B cell (primary cell): ENCODE results near the gene TBC1D14. TPM values are rescaled to one million over a fixed set of nuclear protein-coding genes. Genes with fewer than 3 reads are reported as not detected.
A peak's percentile ranks its signal among the peaks of the same experiment; 100 is the strongest.

Experiments
- ATAC-seq: fragments of 200-7000 bp; cut with Tn5 transposase; one replicate; pipeline ENCODE4 v1.10.0; 2021; ENCODE audit warnings: low read depth, mild to moderate bottlenecking, moderate number of reproducible peaks, moderate library complexity
- CTCF ChIA-PET: fragments of 350-600 bp; sonication (Branson Sonifier 250); formaldehyde crosslinking; loops from one replicate; lab custom pipeline; 2021; ENCODE audit warnings: antibody characterized with exemption, inconsistent platforms; lab: Charles Lee
- POLR2A ChIA-PET: fragments of 350-600 bp; sonication (Branson Sonifier 250); formaldehyde crosslinking; loops from one replicate; lab custom pipeline; 2021; ENCODE audit warnings: antibody characterized with exemption; lab: Charles Lee
- DNase-seq: peaks from one replicate; pipeline ENCODE4 v3.0.0; 2013
- H2AFZ ChIP-seq: 2 replicates; pipeline ENCODE4 v1.6.1; 2012; ENCODE audit warnings: mild to moderate bottlenecking, low read depth, low read length; ENCODE audit not compliant: insufficient read depth, poor library complexity, severe bottlenecking
- H3K27ac ChIP-seq, 2 donors: 1 replicate in 1 of 2; 2 replicates in 1 of 2; pipeline ENCODE4 v1.5.1; 2012 to 2013; ENCODE audit warnings: low read length in 2 of 2, mild to moderate bottlenecking in 2 of 2, moderate library complexity in 1 of 2
- H3K27me3 ChIP-seq, 4 experiments: fragments of 200-600 bp in 1 of 4; sonication (generic) in 1 of 4; replicated peaks in 1 of 4; 1 replicate in 2 of 4; 2 replicates in 2 of 4; pipeline versions ENCODE4 v1.6.1 to v1.7.0; 2013 to 2016; ENCODE audit warnings: low read length in 3 of 4, mild to moderate bottlenecking in 2 of 4, mixed read lengths in 1 of 4, moderate library complexity in 1 of 4; ENCODE audit not compliant: insufficient read depth in 4 of 4, control insufficient read depth in 3 of 4; ENCODE audit errors: control extremely low read depth in 1 of 4
- H3K36me3 ChIP-seq, 2 experiments: replicated peaks in 1 of 2; 1 replicate in 1 of 2; 2 replicates in 1 of 2; pipeline versions ENCODE4 v1.6.1 to v1.7.1; 2013; ENCODE audit warnings: low read length in 1 of 2; ENCODE audit not compliant: insufficient read depth in 2 of 2, control insufficient read depth in 1 of 2; ENCODE audit errors: control extremely low read depth in 1 of 2, extremely low read depth in 1 of 2
- H3K4me1 ChIP-seq, 2 donors: fragments of 200-600 bp in 1 of 2; sonication (generic) in 1 of 2; 1 replicate in 1 of 2; 2 replicates in 1 of 2; pipeline versions ENCODE4 v1.5.1 to v1.6.1; 2013 to 2017; ENCODE audit warnings: low read length in 2 of 2; ENCODE audit not compliant: control insufficient read depth in 2 of 2, insufficient read depth in 2 of 2
- H3K4me2 ChIP-seq: replicated peaks from 2 replicates; pipeline ENCODE3; 2012; ENCODE audit warnings: mild to moderate bottlenecking, low read depth, low read length; ENCODE audit not compliant: poor library complexity, severe bottlenecking
- H3K4me3 ChIP-seq, 5 experiments: fragments of 200-600 bp in 1 of 5; sonication (generic) in 1 of 5; 1 replicate in 3 of 5; 2 replicates in 2 of 5; pipeline versions ENCODE4 v1.5.1 to v1.7.0; 2011 to 2016; ENCODE audit warnings: low read length in 4 of 5, mild to moderate bottlenecking in 4 of 5, low read depth in 2 of 5, control low read depth in 1 of 5, moderate library complexity in 1 of 5; ENCODE audit not compliant: insufficient read depth in 1 of 5; ENCODE audit errors: control extremely low read depth in 1 of 5, extremely low read depth in 1 of 5
- H3K79me2 ChIP-seq: fragments of 200-600 bp; sonication (generic); one replicate; pipeline ENCODE4 v1.6.0; 2016; ENCODE audit warnings: low read length; ENCODE audit not compliant: control insufficient read depth, insufficient read depth
- H3K9ac ChIP-seq: fragments of 200-600 bp; sonication (generic); 2 replicates; pipeline ENCODE4 v1.6.1; 2017; ENCODE audit warnings: mild to moderate bottlenecking, low read length, moderate library complexity
- H3K9me3 ChIP-seq, 3 donors: one replicate each; pipeline versions ENCODE4 v1.6.1 to v1.7.1; 2013; ENCODE audit warnings: low read length in 2 of 3; ENCODE audit not compliant: control insufficient read depth in 2 of 3, insufficient read depth in 1 of 3; ENCODE audit errors: control extremely low read depth in 1 of 3
- H4K20me1 ChIP-seq: 2 replicates; pipeline ENCODE4 v1.6.0; 2012; ENCODE audit warnings: mild to moderate bottlenecking, low read length; ENCODE audit not compliant: insufficient read depth, control insufficient read depth, poor library complexity, severe bottlenecking
- H3K27ac Mint-ChIP-seq: one replicate; pipeline ENCODE4 v1.8.0; 2021; ENCODE audit warnings: mixed read lengths
- H3K27me3 Mint-ChIP-seq: one replicate; pipeline ENCODE4 v1.8.0; 2021; ENCODE audit warnings: mixed read lengths
- H3K4me1 Mint-ChIP-seq: one replicate; pipeline ENCODE4 v1.8.0; 2021; ENCODE audit warnings: mixed read lengths
- H3K4me3 Mint-ChIP-seq: one replicate; pipeline ENCODE4 v1.8.0; 2021; ENCODE audit warnings: mixed read lengths
- H3K9me3 Mint-ChIP-seq: one replicate; pipeline ENCODE4 v1.8.0; 2022; ENCODE audit warnings: mixed read lengths; ENCODE audit not compliant: insufficient read depth
- EZH2 ChIP-seq: IDR thresholded peaks from 2 replicates; pipeline ENCODE4 v1.6.1; 2012; ENCODE audit warnings: borderline replicate concordance, low read depth, mild to moderate bottlenecking, moderate library complexity, low read length; ENCODE audit not compliant: insufficient read depth, poor library complexity, severe bottlenecking
- WGBS: methylation state at CpG from one replicate; pipeline ENCODE4 v1.1.5; 2013; ENCODE audit warnings: missing lambda C conversion rate; ENCODE audit not compliant: insufficient coverage; 5-methylcytosine and 5-hydroxymethylcytosine counted together
- intact Hi-C: fragments of 100-400 bp; cut with micrococcal nuclease; formaldehyde crosslinking; loops from one replicate; pipeline ENCODE4 v1.10.0; 2022
- polyA plus RNA-seq: library from polyadenylated mRNA; depleted of rRNA; stranded (reverse); fragments of >200 nt; gene quantifications from 2 replicates; pipeline ENCODE4 v1.2.3, GENCODE V29; 2012
- total RNA-seq, 2 donors: library from RNA; stranded (reverse); fragments of 120-200 nt in 1 of 2; gene quantifications; 1 replicate in 1 of 2; 2 replicates in 1 of 2; pipeline versions ENCODE4 v1.2.3 to v1.2.4, GENCODE V29; 2013 to 2022
- TF ChIP-seq, protein P1 (sequence below): fragments of 200-600 bp; IDR thresholded peaks from one replicate; pipeline ENCODE4 v1.8.0; 2022; ENCODE audit warnings: antibody characterized with exemption, mild to moderate bottlenecking

Gene TBC1D14
- total and polyA plus RNA-seq, 2 donors (not counting 1 experiment from before 2014, with no cell fraction given): 21.9 to 42.0 TPM

GRCh38 chr4:6908432-6909112 is 1.1 kb upstream of the TBC1D14 start:
- intact Hi-C loops: loop anchor here (1.0 to 2.0 kb wide), 7 partner anchors 9 to 268 kb away; partner anchors contain the start of genes GRPEL1, KIAA0232, MRFAP1 and TADA2B
- peak overlapping the region; percentile 72 to 85 (median 78) for H3K4me3 ChIP-seq
- H3K9me3 Mint-ChIP-seq: no peaks in the 10 kb centered on the region
- peak overlapping the region; percentile 88 for H3K4me2 ChIP-seq
- H4K20me1 ChIP-seq: peaks cover 24% of the 10 kb centered on the region
- peaks cover 38% of the 10 kb centered on the region for H3K4me1 Mint-ChIP-seq
- H3K9ac ChIP-seq: peak overlapping the region; percentile 88
- H3K27me3 ChIP-seq: peaks cover 0 to 3% (median 0%) of the 10 kb centered on the region in 4 experiments
- 46% methylated on average over 15 of the region's 15 CpGs for whole genome bisulfite sequencing
- H3K27me3 Mint-ChIP-seq: peaks cover 8% of the 10 kb centered on the region
- no peak for DNase-seq
- POLR2A ChIA-PET: interaction anchor here (0.6 to 2.7 kb wide), 12 partner anchors 15 to 268 kb away, joined by 3 to 12 read pairs (median 6); partner anchors contain the start of genes BLOC1S4, GRPEL1, MRFAP1 and TADA2B
- H3K9me3 ChIP-seq: no peaks in the 10 kb centered on the region
- H3K36me3 ChIP-seq: no peaks in the 10 kb centered on the region
- CTCF ChIA-PET: interaction anchor here (0.8 to 5.1 kb wide), 9 partner anchors 9 to 188 kb away, joined by 3 to 41 read pairs (median 9); partner anchors contain the start of genes GRPEL1 and TADA2B
- peaks cover 33 to 43% of the 10 kb centered on the region in 2 donors for H3K4me1 ChIP-seq
- ATAC-seq: no peak
- peak overlapping the region; percentile 71 for H2AFZ ChIP-seq
- TF ChIP-seq, protein P1, sequence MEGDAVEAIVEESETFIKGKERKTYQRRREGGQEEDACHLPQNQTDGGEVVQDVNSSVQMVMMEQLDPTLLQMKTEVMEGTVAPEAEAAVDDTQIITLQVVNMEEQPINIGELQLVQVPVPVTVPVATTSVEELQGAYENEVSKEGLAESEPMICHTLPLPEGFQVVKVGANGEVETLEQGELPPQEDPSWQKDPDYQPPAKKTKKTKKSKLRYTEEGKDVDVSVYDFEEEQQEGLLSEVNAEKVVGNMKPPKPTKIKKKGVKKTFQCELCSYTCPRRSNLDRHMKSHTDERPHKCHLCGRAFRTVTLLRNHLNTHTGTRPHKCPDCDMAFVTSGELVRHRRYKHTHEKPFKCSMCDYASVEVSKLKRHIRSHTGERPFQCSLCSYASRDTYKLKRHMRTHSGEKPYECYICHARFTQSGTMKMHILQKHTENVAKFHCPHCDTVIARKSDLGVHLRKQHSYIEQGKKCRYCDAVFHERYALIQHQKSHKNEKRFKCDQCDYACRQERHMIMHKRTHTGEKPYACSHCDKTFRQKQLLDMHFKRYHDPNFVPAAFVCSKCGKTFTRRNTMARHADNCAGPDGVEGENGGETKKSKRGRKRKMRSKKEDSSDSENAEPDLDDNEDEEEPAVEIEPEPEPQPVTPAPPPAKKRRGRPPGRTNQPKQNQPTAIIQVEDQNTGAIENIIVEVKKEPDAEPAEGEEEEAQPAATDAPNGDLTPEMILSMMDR: no peak
- no peak for TF ChIP-seq EZH2
- H3K27ac Mint-ChIP-seq: peak overlapping the region; percentile 94
- peaks cover 44% of the 10 kb centered on the region for H3K79me2 ChIP-seq
- peak overlapping the region; percentile 93 to 97 for H3K27ac ChIP-seq
- H3K4me3 Mint-ChIP-seq: peak overlapping the region; percentile 95
